Measurements from ENCODE around the gene FLVCR1.

DNA sequence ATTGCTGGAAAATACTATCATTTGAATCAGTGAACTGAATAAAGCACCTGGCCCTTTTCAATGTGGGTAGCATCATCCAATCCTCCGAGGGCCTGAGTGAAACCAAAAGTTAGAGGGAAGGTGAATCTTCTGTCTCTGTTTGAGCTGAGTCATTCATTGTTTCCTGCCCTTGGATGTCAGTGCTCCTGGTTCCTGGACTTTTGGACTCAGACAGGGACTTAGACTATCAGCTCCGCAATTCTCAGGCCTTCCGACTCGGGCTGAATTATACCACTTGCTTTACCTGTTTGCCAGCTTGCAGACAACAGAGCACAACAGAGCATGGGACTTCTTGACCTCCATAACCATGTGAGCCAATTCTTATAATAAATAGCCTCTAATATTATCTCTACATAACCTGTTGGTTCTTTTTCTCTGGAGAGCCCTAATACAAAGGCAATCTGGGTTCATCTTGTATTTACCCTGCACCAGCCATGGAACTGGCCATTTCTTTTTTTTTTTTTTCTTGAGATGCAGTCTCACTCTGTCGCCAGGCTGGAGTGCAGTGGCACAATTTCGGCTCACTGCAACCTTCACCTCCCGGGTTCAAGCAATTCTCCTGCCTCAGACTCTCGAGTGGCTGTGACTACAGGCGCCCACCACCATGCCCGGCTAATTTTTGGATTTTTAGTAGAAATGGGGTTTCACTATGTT, 73.1 kb downstream of the FLVCR1 start:
- TF ChIP-seq POLR2AphosphoS5 (IDR thresholded peaks at IDR 0.05) = no peak
- TF ChIP-seq, protein P1, sequence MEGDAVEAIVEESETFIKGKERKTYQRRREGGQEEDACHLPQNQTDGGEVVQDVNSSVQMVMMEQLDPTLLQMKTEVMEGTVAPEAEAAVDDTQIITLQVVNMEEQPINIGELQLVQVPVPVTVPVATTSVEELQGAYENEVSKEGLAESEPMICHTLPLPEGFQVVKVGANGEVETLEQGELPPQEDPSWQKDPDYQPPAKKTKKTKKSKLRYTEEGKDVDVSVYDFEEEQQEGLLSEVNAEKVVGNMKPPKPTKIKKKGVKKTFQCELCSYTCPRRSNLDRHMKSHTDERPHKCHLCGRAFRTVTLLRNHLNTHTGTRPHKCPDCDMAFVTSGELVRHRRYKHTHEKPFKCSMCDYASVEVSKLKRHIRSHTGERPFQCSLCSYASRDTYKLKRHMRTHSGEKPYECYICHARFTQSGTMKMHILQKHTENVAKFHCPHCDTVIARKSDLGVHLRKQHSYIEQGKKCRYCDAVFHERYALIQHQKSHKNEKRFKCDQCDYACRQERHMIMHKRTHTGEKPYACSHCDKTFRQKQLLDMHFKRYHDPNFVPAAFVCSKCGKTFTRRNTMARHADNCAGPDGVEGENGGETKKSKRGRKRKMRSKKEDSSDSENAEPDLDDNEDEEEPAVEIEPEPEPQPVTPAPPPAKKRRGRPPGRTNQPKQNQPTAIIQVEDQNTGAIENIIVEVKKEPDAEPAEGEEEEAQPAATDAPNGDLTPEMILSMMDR (IDR thresholded peaks at IDR 0.05) = no peak
